T-cell (primary cell): ENCODE measurements around the gene ATP10D. TPM values are rescaled to one million over a fixed set of nuclear protein-coding genes. Genes with fewer than 3 reads are reported as not detected.

Source experiments
- ATAC-seq, 4 experiments: fragments of 200-7000 bp in 3 of 4; fragments of 150-1000 bp in 1 of 4; cut with Tn5 transposase; replicated peaks in 1 of 4; 1 replicate in 3 of 4; 2 replicates in 1 of 4; pipeline ENCODE4 v1.10.0; 2021; ENCODE audit warnings: moderate library complexity in 3 of 4, mild to moderate bottlenecking in 2 of 4, moderate number of reproducible peaks in 1 of 4
- CTCF ChIA-PET, 2 donors: fragments of 300-600 bp; sonication (Branson Sonifier 250); formaldehyde crosslinking; loops; one replicate each; lab custom pipeline; 2022; ENCODE audit warnings: antibody characterized with exemption in 2 of 2; lab: Charles Lee
- POLR2A ChIA-PET, 2 donors: fragments of 300-600 bp; sonication (Branson Sonifier 250); formaldehyde crosslinking; loops; one replicate each; lab custom pipeline; 2022; ENCODE audit warnings: antibody characterized with exemption in 2 of 2; lab: Charles Lee
- DNase-seq, 35 experiments: peaks; one replicate each; pipeline versions ENCODE4 v3.0.0 to v3.0.0-alpha.2; 2013 to 2023
- H3K27ac ChIP-seq: one replicate; pipeline ENCODE4 v1.5.1; 2013; ENCODE audit warnings: low read length
- H3K27me3 ChIP-seq, 2 experiments: replicated peaks in 1 of 2; 1 replicate in 1 of 2; 2 replicates in 1 of 2; pipeline versions ENCODE4 v1.6.1 to v1.7.0; 2013; ENCODE audit warnings: low read length in 1 of 2, mixed read lengths in 1 of 2; ENCODE audit not compliant: control insufficient read depth in 2 of 2, insufficient read depth in 2 of 2; ENCODE audit errors: extremely low read depth in 1 of 2
- H3K36me3 ChIP-seq, 2 donors: 1 replicate in 1 of 2; 2 replicates in 1 of 2; pipeline versions ENCODE4 v1.6.1 to v1.7.0; 2013; ENCODE audit warnings: low read length in 1 of 2; ENCODE audit not compliant: control insufficient read depth in 2 of 2, insufficient read depth in 1 of 2; ENCODE audit errors: extremely low read depth in 1 of 2
- H3K4me1 ChIP-seq, 2 experiments: 1 replicate in 1 of 2; 2 replicates in 1 of 2; pipeline versions ENCODE4 v1.6.1 to v1.7.0; 2013; ENCODE audit warnings: low read length in 2 of 2, mixed read lengths in 1 of 2; ENCODE audit not compliant: insufficient read depth in 2 of 2, control insufficient read depth in 1 of 2; ENCODE audit errors: extremely low read depth in 1 of 2
- H3K4me3 ChIP-seq, 2 donors: 1 replicate in 1 of 2; 2 replicates in 1 of 2; pipeline versions ENCODE4 v1.5.1 to v1.7.0; 2013; ENCODE audit warnings: mild to moderate bottlenecking in 2 of 2, low read length in 1 of 2, moderate library complexity in 1 of 2; ENCODE audit not compliant: control insufficient read depth in 1 of 2; ENCODE audit errors: extremely low read depth in 1 of 2
- H3K9me3 ChIP-seq: 2 replicates; pipeline ENCODE4 v1.7.0; 2013
- H3K27ac Mint-ChIP-seq, 2 donors: one replicate each; pipeline ENCODE4 v1.8.0; 2020 to 2021; ENCODE audit warnings: mild to moderate bottlenecking in 2 of 2, mixed read lengths in 2 of 2
- H3K27me3 Mint-ChIP-seq, 2 donors: one replicate each; pipeline ENCODE4 v1.8.0; 2021 to 2022; ENCODE audit warnings: mixed read lengths in 2 of 2
- H3K36me3 Mint-ChIP-seq: one replicate; pipeline ENCODE4 v1.8.0; 2021; ENCODE audit warnings: mixed read lengths
- H3K4me1 Mint-ChIP-seq, 3 donors: one replicate each; pipeline ENCODE4 v1.8.0; 2020 to 2022; ENCODE audit warnings: mixed read lengths in 3 of 3, mild to moderate bottlenecking in 1 of 3
- H3K4me3 Mint-ChIP-seq, 3 donors: one replicate each; pipeline ENCODE4 v1.8.0; 2020 to 2022; ENCODE audit warnings: mild to moderate bottlenecking in 3 of 3, mixed read lengths in 3 of 3, moderate library complexity in 3 of 3
- H3K9me3 Mint-ChIP-seq, 3 donors: one replicate each; pipeline ENCODE4 v1.8.0; 2020 to 2022; ENCODE audit warnings: mixed read lengths in 3 of 3
- WGBS: methylation state at CpG from one replicate; pipeline ENCODE4 v1.1.5; 2013; ENCODE audit warnings: missing lambda C conversion rate; ENCODE audit not compliant: insufficient coverage; 5-methylcytosine and 5-hydroxymethylcytosine counted together
- total RNA-seq, 35 experiments: library from RNA in 6 of 35; stranded (reverse) in 6 of 35; fragments of 120-200 nt in 1 of 35; gene quantifications; one replicate each; pipeline versions ENCODE4 v1.2.1 to v1.2.4 and lab custom pipeline; 2013 to 2026

ATP10D gene
- total RNA-seq, 5 donors from 2014 or later (not counting 1 experiment from before 2014, with no cell fraction given), result 2.3 to 8.0 (median 5.0) TPM

DNA sequence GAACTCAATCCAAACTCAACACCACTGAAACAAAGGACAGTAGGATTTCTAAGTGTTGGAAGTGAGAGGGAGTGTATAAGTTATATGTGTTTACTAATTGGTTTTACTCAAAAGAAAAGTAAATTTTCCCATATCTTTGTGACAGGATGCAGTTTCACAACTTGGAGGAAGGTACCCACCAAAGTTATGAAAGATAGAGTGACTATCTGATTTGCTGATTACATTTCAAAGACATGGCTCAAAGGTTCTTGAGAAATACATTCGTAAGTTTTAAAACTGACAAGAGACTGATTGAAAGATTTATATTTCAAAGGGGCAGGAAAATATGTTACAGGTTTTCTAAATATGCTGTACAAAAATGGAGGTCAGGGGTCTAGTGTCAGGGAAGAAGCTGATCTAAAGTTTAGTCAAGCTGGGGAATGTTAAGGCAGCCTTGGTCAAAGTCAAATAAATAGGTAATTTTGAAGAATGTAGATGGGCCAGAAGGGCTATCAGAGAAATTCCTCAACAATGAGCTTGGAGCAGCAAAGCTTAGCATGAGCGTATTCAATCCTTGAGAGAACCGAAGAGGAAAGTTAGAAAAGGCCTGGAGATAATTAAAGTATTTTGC, 11.8 kb upstream of the ATP10D start:
- 100% methylated on average over 1 of the region's 3 CpGs for WGBS
- ChIA-PET CTCF (interaction anchor here in 1 of 2 donors (0.6 to 1.2 kb wide), 2 partner anchors 10 to 18 kb away, joined by 4 read pairs; partner anchors contain the start of gene COMMD8), POLR2A (no interaction called here)
- H3K9me3 Mint-ChIP-seq, result no peaks in the 10 kb centered on the region
- H3K4me1 Mint-ChIP-seq, result no peaks in the 10 kb centered on the region
- Histone ChIP-seq H3K27me3 (no peaks in the 10 kb centered on the region), H3K27ac (no peak overlapping the region), H3K9me3 (no peaks in the 10 kb centered on the region), H3K36me3 (no peaks in the 10 kb centered on the region), H3K4me3 (no peak overlapping the region), H3K4me1 (no peaks in the 10 kb centered on the region)
- ATAC-seq, result no peak
- peaks cover 0 to 3% of the 10 kb centered on the region in 2 donors for H3K27me3 Mint-ChIP-seq
- H3K4me3 Mint-ChIP-seq, result no peak overlapping the region
- no peaks in the 10 kb centered on the region for H3K36me3 Mint-ChIP-seq
- no peak overlapping the region for H3K27ac Mint-ChIP-seq
- no peak for DNase-seq

DNA sequence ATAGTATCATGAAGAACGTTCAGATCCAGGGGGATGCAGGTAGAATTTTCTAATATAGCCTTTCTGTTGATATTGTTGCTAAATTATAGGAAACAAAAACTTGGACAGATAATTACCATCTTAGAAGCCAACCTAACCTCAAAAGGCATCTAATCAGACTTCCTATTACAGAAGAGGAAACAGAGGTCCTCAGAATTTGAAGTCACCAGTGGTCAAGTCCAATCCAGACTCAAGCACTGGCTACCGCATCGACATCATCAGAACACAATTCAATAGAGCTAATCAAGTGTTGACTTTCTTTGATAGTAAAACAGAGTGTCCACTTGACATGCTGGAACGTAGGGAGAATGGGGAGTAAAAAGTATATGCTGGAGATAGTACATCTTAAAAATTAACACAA, 10.3 kb upstream of the ATP10D start:
- Histone ChIP-seq H3K4me1 (no peaks in the 10 kb centered on the region), H3K4me3 (no peak overlapping the region), H3K27ac (no peak overlapping the region), H3K36me3 (no peaks in the 10 kb centered on the region), H3K9me3 (no peaks in the 10 kb centered on the region), H3K27me3 (no peaks in the 10 kb centered on the region)
- H3K27me3 Mint-ChIP-seq, result peaks cover 6% of the 10 kb centered on the region in 2 donors
- H3K36me3 Mint-ChIP-seq, result no peaks in the 10 kb centered on the region
- H3K27ac Mint-ChIP-seq, result no peak overlapping the region
- DNase-seq, result no peak
- H3K4me1 Mint-ChIP-seq, result no peaks in the 10 kb centered on the region
- ChIA-PET POLR2A (no interaction called here), CTCF (no interaction called here)
- no CpG with 5 or more reads among the region's 4 CpGs for WGBS
- no peak overlapping the region for H3K4me3 Mint-ChIP-seq
- no peaks in the 10 kb centered on the region for H3K9me3 Mint-ChIP-seq
- ATAC-seq, result no peak

DNA sequence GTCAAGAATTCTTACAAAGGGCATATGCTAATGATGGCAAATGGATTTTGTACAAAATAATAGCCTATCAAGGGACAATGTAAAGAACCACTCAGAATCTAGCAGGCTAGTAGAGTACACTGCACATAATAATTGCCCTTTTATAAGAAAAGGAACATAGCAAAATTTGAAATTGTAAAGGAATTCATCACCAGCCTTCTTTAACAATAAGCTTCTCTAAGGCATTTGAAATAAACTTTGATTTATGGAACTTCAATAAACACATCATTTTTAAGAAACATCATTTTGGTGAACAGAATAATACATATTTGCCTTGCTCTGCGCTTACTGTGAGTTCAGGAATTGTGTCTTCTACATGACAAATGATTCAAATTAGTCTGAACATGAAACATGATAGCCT, 9.7 kb upstream of the ATP10D start:
- POLR2A ChIA-PET, result no interaction called here
- no peak overlapping the region for H3K27ac Mint-ChIP-seq
- CTCF ChIA-PET, result no interaction called here
- DNase-seq (no peak), ATAC-seq (no peak)
- H3K9me3 Mint-ChIP-seq, result no peaks in the 10 kb centered on the region
- no peak overlapping the region for H3K4me3 Mint-ChIP-seq
- no peaks in the 10 kb centered on the region for H3K36me3 Mint-ChIP-seq
- H3K4me1 ChIP-seq, result no peaks in the 10 kb centered on the region
- no peaks in the 10 kb centered on the region for H3K36me3 ChIP-seq
- H3K27me3 Mint-ChIP-seq, result peaks cover 6% of the 10 kb centered on the region in 2 donors
- H3K27ac ChIP-seq, result no peak overlapping the region
- no peaks in the 10 kb centered on the region for H3K27me3 ChIP-seq
- no peaks in the 10 kb centered on the region for H3K9me3 ChIP-seq
- no peak overlapping the region for H3K4me3 ChIP-seq
- no peaks in the 10 kb centered on the region for H3K4me1 Mint-ChIP-seq
- WGBS, result 100% methylated on average over 1 of the region's 1 CpG

DNA sequence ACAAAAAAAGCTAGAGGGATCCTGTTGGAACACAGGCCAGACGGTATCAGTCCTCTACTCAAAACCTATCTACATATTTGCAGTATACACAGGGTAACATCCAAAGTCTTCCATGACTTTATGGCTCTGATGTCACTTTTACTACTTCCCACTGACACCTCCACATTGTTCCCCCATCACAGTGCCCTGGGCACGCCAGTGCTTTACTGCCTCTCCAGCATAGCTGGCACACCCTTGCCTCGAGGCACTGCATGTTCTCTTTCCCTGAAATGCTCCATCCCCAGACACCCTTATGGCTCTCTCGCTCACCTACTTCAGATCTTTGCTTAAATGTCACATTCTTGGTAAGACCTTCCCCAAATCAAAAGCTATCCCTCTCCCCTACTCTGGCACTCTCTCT, 6.3 kb upstream of the ATP10D start:
- Mint-ChIP-seq H3K27me3 (peaks cover 3 to 6% of the 10 kb centered on the region in 2 donors), H3K36me3 (no peaks in the 10 kb centered on the region), H3K27ac (no peak overlapping the region), H3K9me3 (no peaks in the 10 kb centered on the region), H3K4me3 (no peak overlapping the region), H3K4me1 (peaks cover 7 to 8% (median 8%) of the 10 kb centered on the region in 3 donors)
- no peak overlapping the region for H3K27ac ChIP-seq
- ATAC-seq (no peak), DNase-seq (no peak)
- POLR2A ChIA-PET, result no interaction called here
- H3K9me3 ChIP-seq, result no peaks in the 10 kb centered on the region
- H3K4me3 ChIP-seq, result no peak overlapping the region
- no peaks in the 10 kb centered on the region for H3K27me3 ChIP-seq
- CTCF ChIA-PET, result interaction anchor here in 1 of 2 donors (1.4 kb wide), 1 partner anchor 20 kb away, joined by 3 read pairs; no protein-coding TSS in a partner anchor
- H3K4me1 ChIP-seq, result no peaks in the 10 kb centered on the region
- WGBS, result 79% methylated on average over 4 of the region's 4 CpGs
- no peaks in the 10 kb centered on the region for H3K36me3 ChIP-seq

DNA sequence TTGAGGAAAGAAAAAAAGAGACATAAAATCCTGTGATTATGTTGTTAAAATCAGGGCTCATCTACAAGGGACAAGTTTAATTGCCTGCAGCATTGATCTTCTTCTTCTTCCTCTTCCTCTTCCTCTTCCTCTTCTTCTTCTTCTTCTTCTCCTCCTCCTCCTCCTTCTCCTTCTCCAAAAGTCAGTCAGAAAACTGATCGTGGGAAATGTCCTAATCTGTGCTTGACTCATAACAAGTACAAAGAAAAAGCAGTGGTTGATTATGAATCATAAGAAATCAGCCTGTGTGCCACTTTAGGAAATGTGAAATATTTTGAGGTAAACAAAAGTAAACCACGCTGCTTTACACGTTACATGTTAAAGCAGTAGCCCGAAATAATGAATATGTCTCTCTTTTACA, 2.7 kb upstream of the ATP10D start:
- Histone ChIP-seq H3K9me3 (no peaks in the 10 kb centered on the region), H3K27ac (no peak overlapping the region), H3K4me1 (peaks cover 8 to 9% of the 10 kb centered on the region in 2 experiments), H3K27me3 (no peaks in the 10 kb centered on the region), H3K36me3 (no peaks in the 10 kb centered on the region), H3K4me3 (no peak overlapping the region)
- Mint-ChIP-seq H3K4me3 (no peak overlapping the region), H3K27ac (no peak overlapping the region), H3K27me3 (peaks cover 3 to 6% of the 10 kb centered on the region in 2 donors), H3K9me3 (no peaks in the 10 kb centered on the region), H3K4me1 (peaks cover 28 to 32% (median 30%) of the 10 kb centered on the region in 3 donors), H3K36me3 (no peaks in the 10 kb centered on the region)
- DNase-seq, result no peak
- CTCF ChIA-PET, result interaction anchor here in 1 of 2 donors (1.0 to 1.9 kb wide), 3 partner anchors 11 to 84 kb away, joined by 3 to 7 read pairs (median 3); partner anchors contain the start of gene COMMD8
- ATAC-seq, result no peak
- no CpG with 5 or more reads among the region's 4 CpGs for WGBS
- POLR2A ChIA-PET, result no interaction called here

DNA sequence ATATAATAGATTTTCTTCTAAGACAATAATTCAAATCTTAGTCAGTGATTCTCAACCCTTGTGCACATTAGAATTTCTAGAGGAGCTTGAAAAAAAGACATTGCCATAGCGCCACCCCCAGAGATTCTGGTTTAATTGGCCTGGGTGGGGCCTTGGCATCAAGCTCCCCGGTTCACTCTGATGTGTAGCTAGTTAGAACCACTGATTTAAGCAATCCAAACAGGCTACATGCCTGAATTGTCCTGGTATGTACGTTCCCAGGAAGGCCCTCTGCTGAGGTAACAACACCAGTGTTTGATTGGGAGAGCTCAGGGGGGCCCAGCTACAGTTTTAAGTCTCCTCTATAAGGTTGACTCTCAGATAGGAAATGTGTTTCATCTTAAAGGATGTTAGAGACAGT, 1.3 kb upstream of the ATP10D start:
- POLR2A ChIA-PET, result interaction anchor here in 1 of 2 donors (0.6 to 1.3 kb wide), 2 partner anchors 21 to 48 kb away, joined by 4 read pairs; no protein-coding TSS in a partner anchor
- 92% methylated on average over 3 of the region's 3 CpGs for WGBS
- ATAC-seq, result no peak

More for the DNA sequence above, 1.3 kb upstream of the ATP10D start:
- Mint-ChIP-seq H3K4me1 (peaks cover 28 to 32% (median 30%) of the 10 kb centered on the region in 3 donors), H3K9me3 (peaks cover 0 to under 1% (median 0%) of the 10 kb centered on the region in 3 donors), H3K27me3 (peaks cover 0 to 4% of the 10 kb centered on the region in 2 donors), H3K4me3 (peak overlapping the region; percentile 90 to 97 (median 95)), H3K36me3 (no peaks in the 10 kb centered on the region), H3K27ac (peak overlapping the region in 1 of 2 donors; percentile 93)
- Histone ChIP-seq H3K9me3 (no peaks in the 10 kb centered on the region), H3K36me3 (no peaks in the 10 kb centered on the region), H3K4me3 (no peak overlapping the region), H3K4me1 (peaks cover 8 to 9% of the 10 kb centered on the region in 2 experiments), H3K27me3 (no peaks in the 10 kb centered on the region), H3K27ac (no peak overlapping the region)
- no peak for DNase-seq
- CTCF ChIA-PET, result interaction anchor here in 1 of 2 donors (0.7 to 1.9 kb wide), 3 partner anchors 9 to 20 kb away, joined by 3 to 7 read pairs (median 7); partner anchors contain the start of gene COMMD8
